ENCODE results near the gene CORO1C.
"Not testable (repeated sequence)": the region's sequence is repeated elsewhere in the genome, so short reads cannot be mapped to it uniquely, and the experiment has no call there.

CORO1C gene

DNA sequence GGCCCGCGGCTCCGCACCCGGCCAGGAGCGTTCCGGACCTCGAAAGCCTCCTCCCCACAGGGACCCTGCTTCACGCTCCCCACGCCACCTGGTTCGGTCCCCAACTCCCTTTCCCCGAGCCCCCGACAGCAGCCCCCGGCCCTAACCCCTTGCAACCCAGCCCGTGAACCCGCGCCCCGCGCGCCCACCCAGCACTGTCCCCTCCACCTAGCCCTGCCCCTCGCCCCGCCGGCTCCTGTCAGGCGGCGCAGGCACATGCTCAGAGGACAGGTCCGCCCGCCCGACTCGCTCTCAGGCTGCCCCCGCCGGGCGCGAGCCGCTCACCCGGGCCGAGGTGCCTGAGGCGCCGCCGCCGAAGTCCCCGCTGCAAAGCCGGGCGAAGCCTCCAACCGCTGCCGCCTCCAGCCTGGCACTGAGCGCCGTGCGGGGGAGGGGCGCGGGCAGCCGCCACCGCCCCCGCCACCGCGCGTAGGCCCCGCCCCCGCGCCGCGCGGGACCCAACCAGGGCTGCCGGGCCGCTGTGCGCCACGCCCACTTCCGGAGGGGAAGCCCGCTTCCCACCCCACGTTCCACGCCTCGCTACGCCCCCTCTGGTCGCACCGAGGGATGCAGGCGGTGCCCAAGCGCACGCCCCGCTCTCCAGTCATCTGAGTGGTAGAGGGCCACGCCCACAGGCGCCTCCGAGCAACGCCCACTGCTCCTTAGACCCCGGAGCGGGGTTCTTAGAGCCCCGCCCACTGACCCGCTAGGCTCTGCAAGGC lies at the start of gene CORO1C:
Gene CORO1C (minus strand): TSS at position 414 of the 761 bp plus-strand sequence. CDS start 30,200 bp downstream, outside the sequence.
- DNase-seq: peak; percentile 98

DNA sequence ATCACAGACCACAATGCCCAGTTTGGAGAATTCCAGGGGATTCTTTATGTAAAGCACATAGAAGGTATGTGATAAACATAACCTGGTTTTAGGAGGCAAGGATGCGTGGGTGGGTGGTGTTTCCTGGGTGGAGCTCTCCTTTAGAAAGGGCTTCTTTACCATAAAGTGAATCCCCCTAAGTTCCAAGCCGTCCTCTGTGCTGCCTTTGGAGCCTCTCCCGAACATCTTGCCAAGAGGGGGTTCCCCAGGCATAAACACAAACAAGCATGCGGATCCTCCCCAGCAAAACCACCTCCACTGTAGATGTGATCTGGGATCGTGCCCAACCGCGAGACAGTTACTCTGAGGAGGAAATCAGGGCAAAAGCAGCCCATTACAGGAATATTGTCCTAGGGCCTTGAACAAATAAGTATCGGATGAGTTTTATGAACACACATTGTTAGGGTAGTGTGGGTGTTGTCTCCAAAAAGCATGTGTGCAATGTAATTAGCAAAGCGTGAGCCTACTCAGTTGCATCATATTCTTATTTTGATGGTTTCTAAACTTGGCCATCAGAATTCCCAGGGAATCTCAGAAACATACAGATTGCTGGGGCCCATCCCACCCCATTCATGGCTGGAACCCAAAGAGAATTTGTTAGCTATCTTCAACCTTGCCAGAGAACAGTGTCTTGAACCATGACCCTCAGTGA lies 48.8 kb upstream of the CORO1C start:
- peak; percentile 19 for DNase-seq

DNA sequence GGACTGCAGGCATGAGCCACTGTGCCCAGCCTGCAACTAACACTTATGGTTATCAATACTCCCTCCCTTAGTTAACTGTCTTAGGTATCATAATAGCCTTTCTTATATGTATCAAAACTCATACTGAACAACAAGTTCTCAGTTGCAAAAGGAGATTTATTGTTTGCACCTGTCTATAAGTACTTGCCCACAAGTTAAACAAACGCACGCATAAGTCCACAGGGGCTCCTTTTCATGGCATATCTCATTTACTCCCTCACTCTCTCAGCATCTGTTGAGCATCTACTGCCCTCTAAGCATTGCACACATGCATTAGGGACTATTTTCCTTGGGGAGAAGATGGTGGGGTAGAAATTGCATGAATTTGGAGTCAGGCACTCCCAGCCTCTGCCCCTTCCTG lies 46.7 kb upstream of the CORO1C start:
- DNase-seq: peak; percentile 73

DNA sequence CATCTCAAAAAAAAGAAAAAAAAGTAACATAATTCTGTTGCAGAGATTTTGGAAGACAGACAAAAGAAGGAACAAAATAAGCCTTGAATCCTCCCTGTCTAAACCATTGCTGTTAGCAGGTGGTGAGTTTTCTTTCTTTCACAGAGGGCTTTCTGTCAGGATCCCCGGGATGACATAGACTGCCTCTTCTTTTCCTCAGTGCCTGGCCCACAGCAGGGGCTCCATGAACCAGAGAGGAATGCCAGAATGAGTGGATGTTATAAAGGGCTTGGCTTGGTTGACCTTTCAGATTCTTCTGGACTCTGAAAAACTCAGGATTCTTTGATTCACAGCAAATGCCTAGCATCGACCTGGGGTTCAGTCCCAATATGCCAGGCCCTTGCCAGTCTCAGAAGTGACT lies 45.8 kb upstream of the CORO1C start:
- no peak for DNase-seq

DNA sequence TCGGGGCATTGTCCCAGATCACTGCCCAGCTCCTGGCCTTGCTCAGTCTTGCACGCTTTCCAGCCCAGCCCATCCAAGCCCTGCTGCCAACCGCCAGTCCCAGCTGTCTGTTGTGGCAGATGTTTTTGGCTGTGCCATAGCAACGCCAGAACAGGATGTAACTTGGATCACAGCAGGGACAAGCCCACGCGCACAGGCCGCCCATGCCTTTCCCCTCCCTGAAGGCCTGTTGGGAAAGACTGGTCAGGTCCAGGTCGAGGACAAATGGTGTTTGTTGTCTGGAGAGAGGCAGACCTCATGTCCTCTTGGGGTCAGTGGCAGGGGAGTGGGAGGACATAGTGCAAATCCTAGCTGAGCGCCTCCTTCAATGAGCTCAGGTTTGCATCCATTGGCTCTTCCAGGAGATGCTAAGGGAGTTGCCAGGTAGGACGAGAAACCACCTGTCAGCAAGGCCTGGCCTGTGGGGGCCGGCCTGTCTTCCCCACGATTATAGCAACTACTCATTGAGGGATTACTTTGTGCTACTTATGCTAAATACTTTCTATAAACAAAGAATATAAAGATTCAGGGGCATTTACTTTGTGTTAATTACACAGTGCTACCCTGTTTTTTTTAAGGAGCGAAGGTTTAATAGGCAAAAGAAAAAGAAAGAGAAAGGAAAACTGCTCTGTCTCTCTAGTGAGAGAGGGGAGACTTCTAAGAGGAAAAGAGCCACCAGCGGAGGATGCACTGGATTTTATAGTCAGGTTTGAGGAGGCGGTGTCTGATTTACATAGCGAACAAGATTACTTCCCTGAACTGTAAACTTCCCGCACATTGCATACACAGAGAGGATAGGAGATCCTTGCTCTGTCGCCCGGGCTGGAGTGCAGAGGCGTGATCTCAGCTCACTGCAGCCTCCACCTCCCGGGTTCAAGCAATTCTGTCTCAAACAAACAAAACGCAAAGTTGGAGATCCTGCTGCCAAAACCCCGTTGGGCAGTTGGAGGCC lies 42.8 kb upstream of the CORO1C start:
- DNase-seq: peak; percentile 96

DNA sequence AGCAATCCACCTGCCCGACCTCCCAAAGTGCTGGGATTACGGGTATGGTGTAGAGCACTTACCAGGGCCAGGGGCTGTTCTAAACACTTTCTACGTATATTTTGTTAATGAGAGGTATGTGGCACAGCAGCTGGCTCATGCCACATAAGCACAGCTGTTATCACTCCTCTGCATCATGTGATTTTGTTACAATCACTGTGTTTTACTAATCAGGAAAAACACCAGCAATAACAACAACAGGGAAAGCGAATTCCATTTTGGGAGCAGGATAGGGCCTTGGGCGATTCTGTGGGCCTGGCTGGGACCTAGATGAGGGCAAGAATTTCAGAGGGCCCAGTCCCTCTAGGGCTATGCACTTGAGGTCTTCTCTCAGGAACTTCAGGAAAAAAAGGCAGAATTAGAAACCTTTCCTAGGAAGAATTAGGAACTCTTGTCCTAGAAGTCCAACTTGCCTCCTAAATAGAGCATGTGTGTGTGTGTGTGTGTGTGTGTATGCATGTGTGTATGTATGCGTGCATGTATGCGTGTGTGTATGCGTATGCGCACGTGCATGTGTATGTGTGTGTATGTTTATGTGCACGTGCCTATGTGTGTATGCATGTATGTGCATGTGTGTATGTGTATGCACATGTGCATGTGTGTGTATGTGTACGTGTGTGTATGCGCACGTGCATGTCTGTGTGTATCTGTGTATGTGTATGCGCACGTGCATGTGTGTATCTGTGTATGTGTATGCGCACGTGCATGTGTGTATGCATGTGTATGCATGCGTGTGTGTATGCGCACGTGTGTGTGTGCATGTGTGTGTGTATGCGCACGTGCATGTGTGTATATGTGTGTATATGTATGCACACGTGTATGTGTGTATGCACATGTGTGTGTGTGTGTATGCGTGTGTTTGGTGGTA lies 41.8 kb upstream of the CORO1C start:
- peak; percentile 63 for DNase-seq

DNA sequence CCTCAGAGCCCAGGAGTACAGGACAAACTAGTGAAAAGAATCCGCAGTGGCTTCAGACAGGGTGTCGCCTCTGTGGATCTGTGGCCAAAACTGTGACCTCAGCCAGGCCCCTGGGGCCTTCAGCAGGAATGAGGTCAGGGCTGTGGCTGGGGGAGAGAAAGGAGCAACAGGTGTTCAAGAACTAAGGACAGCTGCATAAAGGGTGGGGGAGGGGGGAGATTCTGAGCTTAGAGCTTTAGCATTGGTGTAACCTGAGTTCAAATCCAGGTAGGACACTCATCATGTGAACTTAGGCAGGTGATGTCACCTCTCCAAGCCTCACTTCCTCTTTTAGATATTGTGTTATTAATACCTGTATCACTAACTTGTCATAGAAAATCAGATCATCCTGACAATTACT lies 40.9 kb upstream of the CORO1C start:
- DNase-seq: peak; percentile 87

DNA sequence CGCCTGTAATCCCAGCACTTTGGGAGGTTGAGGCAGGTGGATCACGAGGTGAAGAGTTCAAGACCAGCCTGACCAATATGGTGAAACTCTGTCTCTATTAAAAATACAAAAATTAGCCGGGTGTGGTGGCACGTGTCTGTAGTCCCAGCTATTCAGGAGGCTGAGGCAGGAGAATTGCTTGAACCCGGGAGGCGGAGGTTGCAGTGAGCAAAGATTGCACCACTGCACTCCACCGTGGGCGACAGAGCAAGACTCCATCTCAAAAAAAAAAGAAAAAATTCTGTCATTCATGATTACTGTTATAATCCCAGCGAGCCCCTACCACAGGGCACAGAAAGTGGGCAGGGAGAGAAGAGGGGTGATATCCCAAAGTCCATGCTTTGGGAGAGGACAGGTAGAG lies 40.5 kb upstream of the CORO1C start:
- not testable (repeated sequence) for DNase-seq

DNA sequence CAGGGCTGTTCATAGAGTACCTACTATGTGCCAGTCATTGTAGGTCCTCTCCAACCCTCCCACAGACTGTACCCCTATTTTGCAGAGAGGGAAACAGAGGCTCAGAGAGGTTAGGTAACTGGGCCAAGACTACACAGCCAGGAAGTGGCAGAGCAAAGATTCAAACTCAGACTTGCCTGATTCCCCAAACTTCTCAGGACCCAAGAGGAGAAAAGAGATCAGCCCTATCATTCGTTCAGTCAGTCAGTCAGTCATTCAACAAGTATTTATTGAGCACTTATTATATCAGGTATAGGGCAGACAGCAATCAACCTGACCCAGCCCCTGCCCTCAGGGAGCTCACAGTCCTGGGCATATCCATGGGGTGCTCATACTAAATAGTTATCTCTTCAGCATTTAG lies 39.6 kb upstream of the CORO1C start:
- no peak for DNase-seq

DNA sequence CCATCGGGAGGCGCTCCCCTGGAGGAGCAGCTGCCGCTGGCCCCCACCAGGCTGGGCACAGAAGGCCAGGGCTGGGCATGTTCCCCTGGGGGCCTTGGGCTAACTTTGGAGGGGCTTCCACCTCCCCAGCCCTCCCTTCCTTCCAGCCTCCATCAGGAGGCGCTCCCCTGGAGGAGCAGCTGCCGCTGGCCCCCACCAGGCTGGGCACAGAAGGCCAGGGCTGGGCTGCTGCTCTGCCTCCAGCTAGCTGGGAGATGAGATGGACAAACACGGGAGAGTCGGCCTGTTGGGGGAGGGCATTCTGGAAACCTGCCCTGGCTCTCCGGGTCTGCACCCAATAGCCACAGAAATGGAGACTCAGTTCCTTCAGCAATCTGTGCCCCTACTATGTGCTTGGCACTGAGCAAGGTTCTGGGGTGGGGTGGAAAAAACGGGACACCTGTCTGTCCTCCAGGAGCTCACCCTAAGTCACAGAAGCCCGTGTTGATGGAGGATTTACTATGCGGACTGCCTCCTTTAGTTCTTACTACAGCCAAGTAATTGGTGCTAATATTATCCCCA lies 39.0 kb upstream of the CORO1C start:
- DNase-seq: peak; percentile 37

DNA sequence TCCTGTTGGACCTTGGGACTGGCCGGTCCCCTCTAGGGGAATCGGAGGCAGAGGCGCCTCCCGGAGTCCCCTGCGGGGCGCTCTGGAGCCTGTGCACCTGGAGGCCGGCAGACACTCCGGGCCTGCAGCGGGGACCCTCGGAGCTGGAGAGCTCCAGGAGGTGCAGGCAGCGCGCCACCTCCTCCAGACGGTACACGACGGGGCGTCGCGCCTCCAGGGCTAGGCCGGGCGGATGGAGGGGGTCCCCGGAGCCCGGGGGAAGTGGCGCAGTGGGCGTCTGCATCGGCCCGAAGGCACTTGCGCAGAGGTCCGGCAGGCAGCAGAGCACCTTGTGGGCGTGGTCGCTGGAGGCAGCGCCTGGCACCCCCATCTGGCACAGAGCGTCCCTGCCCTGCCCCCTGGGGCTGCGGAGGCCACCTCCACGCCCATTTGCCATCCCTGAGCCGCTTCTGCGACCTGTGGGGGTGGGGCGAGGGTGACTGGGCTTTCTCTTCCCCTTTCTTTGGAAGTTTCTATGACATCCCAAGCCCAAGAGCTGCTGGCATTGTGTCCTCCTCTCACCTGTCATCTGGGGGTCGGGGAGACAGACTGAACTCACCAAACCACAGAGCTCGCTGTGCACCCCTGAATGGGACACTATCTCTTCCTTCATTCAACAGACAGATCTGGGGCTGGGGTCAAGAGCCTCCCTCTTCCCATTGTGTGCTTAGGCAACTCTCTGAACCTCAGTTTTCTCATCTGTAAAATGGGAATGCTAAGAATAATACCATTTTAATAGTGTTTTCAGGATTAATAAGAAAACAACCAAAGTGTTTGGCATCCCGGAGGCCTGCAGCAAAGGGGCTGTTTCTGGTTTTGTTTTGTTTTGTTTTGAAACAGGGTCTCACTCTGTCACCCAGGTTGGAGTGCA lies 37.5 kb upstream of the CORO1C start:
- peak; percentile 97 for DNase-seq

DNA sequence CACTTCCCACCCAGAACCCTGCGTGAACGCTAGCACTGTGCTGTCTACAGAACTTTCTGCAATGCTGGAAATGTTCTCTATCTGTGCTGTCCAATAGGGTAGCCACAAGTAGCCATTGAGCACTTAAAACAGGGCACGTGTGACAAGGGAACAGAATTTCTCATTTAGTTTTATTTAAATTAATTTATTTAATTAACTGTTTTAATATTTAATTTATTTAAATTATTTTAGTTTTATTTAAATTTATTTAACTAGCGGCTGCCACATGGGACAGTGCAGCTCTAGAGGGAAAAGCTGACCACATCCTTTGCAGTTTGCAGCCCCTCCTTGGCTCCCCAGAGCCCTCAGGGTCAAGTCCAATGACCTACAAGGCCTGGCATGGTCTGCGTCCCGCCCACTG lies 35.0 kb upstream of the CORO1C start:
- DNase-seq: no peak

DNA sequence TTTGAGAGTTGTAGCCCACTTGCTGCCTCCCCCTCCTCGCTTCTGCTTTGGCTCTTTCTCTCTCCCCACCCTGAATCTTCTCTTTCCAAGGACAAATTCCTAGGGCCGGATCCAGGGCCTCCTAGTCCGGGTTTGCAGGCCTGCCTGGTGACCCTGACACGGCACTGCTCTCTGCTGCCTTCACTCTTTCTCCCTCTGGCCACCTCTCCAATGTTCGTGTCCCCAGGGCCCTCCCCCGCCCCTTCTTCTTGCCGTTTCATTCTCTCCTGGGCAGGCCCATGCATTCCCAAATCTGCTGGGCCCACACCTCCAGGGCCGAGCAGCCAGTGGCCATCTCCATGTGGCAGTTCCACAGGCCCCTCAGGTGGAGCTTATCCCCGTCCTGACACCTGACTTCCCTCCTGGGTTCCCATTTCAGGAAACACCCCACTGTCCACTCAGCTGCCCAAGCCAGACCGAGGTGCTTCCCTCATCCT lies 34.0 kb upstream of the CORO1C start:
- no peak for DNase-seq

DNA sequence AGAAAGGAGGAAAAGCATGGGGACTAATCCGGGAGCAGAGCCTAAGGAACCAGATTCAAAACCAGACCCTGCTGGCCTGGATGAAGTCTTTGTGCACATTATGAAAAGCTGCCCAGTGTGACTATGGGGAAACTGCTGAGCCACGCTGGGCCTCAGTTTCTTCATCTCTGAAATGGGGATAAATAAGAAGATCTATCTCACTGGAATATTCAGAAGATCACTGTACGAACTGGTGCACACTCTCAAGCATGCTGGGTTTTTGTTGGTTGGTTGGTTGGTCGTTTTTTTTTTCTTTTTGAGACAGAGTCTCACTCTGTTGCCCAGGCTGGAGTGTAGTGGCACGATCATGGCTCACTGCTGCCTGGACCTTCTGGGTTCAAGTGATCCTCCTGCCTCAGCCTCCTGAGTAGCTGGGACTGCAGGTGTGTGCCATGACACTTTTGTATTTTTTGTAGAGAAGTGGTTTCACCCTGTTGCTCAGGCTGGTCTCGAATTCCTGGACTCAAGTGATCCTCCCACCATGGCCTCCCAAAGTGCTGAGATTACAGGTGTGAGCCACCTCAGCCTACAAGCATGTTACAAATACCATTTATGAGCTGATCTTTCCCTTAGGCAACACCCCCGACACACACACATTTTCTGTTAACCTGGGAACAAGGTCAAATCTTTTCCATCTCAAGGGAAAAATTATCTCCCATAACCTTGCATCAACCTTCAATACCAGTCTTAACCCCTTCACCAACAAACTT lies 33.4 kb upstream of the CORO1C start:
- no peak for DNase-seq

DNA sequence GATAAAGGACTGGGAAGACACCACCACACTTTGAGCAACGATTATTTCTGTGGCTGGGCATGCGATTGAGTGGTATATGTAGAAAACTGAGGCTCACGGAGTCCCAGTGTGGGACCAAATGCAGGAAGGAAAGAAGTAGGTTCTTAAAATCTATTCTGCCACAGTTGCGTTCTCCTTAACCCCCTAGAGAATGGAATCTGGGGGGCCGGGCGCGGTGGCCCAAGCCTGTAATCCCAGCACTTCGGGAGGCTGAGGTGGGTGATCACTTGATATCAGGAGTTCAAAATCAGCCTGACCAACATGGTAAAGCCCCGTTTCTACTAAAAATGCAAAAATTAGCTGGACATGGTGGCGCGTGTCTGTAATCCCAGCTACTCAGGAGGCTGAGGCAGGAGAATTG lies 29.9 kb upstream of the CORO1C start:
- no peak for DNase-seq

DNA sequence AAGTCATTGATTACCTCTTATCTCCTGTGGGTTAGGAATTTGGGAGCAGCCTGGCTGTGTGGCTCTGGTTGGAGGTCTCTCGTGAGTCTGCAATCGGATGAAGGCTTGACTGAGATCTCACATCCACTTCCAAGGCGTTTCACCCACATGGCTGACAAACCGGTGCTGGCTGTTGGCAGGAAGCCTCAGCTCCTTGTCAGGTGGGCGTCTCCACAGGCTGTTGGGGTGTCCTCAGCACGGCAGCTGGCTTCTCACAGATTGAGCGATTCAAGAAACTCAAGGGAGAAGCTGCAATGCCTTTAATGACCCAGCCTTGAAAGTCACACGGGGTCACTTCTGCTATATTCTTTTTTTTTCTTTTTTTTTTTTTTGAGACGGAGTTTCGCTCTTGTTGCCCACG lies 28.6 kb upstream of the CORO1C start:
- no peak for DNase-seq

DNA sequence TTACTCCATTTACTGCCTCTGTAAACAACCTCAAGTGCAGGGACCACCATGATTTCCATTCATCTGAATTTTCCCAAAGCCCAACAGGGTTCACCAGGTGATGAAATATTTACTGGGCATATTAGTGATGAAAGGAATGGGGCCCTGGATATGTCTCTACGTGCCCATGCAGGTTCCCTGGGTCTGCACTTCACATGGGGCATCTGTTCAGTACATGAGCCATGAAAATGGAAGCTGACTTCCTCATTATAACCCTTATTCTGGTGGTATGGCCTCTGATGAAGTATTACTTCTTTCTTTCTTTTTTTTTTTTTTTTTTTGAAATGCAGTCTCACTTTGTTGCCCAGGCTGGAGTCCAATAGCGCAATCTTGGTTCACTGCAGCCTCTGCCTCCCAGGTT lies 26.5 kb upstream of the CORO1C start:
- peak; percentile 88 for DNase-seq

DNA sequence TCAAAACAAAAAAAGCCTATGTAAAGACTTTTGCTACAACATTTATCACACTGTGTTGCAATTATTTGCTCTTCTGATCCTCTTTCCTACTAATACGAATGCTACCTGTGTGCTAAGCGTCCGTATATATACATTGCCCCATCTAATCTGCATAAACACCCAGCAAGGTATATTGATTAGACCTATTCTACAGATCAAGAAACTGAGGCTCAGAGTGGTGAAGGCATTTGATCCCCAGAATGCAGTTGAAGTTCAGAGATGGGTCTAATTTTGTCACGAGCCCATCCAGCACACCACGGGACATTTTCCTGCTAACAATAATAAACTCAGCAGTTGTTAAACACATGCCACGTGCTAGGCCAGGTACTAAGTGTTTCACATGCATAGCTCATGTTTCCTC lies 25.1 kb upstream of the CORO1C start:
- no peak for DNase-seq

DNA sequence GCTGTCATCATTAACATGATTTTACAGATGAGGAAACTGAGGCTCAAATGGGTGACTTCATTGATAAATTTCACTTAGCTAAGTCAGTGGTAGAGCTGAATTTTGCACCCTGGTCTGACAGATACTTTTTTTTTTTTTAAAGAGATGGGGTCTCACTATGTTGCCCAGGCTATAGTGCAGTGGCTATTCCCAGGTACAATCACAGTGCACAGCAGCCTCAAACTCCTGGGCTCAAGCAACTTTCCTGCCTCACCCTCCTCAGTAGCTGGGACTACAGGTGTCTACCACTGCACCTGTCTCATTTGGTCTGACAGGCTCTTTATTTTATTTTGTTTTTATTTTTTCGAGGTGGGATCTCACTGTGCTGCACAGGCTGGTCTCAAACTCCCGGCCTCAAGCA lies 24.2 kb upstream of the CORO1C start:
- DNase-seq: no peak

DNA sequence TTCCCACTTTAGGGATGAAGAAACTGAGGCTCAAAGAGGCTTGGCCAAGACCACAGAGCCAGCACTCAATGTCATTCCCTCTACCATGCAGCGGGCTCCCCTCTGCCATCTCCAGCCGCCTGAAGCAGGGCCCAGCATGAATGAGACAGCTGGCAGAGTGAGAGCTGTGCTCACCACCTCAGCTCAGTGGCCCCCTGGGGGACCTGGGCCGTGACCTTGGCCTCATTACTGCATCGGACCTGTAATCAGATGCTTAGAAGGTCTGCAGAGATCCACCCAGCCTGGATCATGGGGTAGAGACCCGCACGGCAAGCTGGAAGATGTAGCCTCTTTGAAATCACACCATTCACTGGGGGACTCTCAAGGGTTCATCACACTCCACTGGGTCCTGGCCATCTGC lies 22.7 kb upstream of the CORO1C start:
- peak; percentile 68 for DNase-seq
